Stimulated activated CD8-positive, alpha-beta memory T cell treated with anti-CD3 and anti-CD28 coated beads, Interleukin-4, amount 100 ng/mL, for 48 hours (primary cell): ENCODE measurements around the gene SERTAD2.

ENCODE experiments used
- DNase-seq: peaks from one replicate; pipeline ENCODE4 v3.0.0-alpha.2; 2020

SERTAD2 gene

DNA sequence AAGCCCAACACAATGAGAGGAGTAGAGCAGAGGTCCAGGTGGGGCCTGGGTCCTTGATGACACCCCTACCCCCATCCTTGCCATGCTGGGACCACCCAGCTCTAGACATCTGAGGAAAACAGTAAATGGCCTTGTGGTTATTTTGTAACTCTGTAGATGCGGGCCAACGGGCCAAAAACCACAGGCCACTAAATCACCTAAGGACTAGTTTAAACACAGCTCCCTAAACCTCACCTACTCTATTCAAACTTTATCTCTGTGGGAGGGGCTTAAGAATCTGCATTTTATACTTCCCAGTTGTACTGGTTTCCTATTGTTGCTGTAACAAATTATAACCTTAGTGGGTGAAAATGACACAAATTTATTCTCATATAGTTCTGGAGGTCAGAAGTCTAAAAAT, 19.0 kb upstream of the SERTAD2 start:
- DNase-seq, result no peak

- DNase-seq, result no peak
Measured at GRCh38 chr2:64670047-64670446, 16.3 kb upstream of the SERTAD2 start.

DNA sequence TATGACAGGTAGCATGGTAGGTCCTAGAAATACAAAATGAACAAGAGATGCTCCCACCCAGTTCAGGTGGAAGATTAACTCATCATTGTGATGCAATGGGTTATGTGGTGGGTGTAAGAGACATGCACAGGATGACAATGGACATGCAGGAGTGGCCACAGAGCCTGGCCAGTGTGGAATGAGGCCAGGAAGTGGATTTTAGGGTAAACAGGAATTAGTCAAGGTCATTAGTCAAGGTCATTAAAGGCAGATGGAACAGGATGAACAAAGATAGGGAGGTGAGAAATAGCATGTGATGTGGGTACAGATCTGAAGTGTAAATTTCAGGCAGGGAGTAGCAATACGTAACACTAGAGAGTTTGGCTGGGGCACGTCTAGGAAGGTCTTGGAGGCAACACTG, 15.6 kb upstream of the SERTAD2 start:
- no peak for DNase-seq

GRCh38 chr2:64668542-64668941, 14.8 kb upstream of the SERTAD2 start:
- DNase-seq, result no peak

DNA sequence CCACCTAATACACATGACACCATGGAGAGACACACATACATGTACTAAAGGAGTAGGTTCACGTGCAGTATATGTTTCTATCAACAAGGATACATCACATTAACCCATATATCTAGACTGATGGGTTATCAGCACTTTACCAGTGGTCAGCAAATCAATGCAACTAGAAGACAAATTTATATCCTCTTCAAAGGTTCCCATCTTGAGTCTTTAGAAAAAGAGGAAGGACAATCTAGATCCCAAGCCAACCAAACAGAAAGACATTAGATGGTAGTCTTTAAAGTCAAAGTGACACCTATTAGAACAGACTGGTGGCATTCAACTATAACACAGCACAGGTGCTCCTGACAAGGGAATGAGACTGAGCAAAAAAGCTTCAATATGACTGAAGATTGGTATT, 13.8 kb upstream of the SERTAD2 start:
- no peak for DNase-seq

DNA sequence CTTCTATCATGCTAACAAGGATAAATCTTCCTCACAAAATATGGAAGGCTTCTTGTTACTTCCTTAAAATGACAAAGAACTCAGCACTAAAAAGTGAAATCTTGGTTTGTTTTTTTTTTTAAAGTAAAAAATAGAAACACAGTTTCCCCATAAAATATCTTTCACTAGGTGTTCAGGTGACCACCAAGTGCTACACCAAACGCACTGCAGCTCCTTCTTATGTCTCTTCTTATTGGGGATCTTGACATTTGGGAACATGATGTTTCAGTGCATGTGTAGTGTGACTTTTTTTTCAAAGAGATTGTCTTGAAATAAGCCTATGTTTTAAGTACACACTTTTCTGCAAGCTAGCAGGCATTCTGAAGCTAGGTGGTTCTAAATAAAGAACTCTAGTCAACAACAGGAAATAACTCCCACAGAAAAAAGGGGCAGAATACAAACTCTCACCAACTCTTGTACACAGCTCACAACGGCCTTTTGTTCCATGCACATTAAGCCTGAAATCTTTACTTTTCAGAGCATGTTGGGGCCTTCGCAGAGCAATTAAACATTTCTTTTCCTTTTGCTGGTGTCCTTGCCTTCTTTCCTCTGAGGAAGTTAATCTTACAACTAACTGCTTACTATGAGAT, 13.2 kb upstream of the SERTAD2 start:
- DNase-seq, result no peak

- no peak for DNase-seq
Measured at GRCh38 chr2:64665709-64666108, 12.0 kb upstream of the SERTAD2 start.

GRCh38 chr2:64663402-64663801, 9.7 kb upstream of the SERTAD2 start:
- DNase-seq, result no peak

- no peak for DNase-seq
Measured at GRCh38 chr2:64661741-64662169, 8.0 kb upstream of the SERTAD2 start.

DNA sequence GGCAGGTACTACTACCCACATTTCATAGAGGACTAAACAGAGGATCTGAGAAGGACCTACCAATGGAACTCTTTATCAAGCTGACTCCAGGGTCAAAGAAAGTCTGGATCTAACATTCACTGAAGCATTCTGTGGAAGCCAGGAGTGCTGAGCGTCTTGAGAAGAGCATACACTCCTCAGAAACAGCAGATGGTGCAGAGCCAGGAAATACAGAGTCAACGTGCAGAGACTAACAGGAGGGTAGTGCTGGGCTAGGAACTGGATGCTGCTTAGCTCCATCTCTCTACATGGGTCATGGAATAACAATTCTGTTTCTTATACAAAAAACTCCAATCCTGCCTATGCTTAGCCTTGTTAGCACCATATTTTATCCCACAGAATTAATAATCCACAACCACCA, 5.5 kb upstream of the SERTAD2 start:
- DNase-seq, result no peak

DNA sequence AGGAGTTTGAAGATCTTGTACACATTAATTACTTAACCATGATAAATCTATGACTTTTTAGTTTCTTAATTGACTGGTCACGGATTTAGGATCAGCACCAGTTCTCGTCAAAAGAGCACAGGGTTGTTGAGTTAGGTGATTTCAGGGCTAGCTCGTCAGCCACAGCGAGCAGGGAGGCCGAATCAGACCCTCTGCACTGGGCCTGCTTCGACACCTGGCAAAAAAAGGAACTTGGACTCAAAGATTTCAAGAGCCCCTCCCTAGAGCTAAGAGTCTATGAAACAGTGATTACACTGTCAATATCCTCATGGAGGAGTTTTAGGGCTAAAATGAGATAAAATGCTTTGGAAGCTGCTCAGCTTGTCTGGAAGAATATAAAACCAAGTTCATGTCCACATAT, 4.6 kb upstream of the SERTAD2 start:
- DNase-seq, result no peak

- no peak for DNase-seq
Measured at GRCh38 chr2:64657411-64657810, 3.7 kb upstream of the SERTAD2 start.

DNA sequence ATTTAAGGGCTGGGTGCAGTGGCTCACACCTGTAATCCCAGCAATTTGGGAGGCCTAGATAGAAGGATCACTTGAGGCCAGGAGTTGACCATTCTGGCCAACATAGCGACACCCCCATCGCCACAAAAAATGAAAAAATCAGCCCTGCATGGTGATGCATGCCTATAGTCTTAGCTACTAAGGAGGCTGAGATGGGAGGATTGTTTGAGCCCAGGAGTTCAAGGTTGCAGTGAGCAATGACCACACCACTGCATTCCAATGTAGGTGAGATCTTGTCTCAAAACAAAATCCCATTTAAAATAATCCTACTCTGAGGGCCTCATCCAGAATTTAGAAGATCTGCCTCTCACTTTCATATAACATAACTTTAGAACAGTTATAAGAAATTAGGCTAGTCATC, 2.7 kb upstream of the SERTAD2 start:
- no peak for DNase-seq

DNA sequence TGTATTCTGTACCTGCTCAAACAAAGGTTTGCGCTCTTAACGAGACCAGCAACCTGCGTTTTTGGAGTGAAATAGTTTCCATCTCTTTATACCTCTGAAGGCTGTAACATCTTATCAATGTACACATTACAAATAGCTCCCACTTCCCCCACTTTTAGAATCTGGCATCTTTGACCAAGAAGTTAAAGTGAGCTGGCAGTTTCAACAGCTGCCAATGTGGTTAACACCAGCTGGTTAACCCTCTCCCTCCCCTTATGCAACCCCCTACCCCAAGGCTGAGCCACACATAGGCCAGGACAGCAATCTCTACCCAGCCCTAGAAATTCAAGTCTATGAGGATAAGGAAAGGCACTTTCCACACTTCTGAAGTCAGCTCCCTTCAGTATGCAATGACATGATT, 2.2 kb upstream of the SERTAD2 start:
- no peak for DNase-seq

DNA sequence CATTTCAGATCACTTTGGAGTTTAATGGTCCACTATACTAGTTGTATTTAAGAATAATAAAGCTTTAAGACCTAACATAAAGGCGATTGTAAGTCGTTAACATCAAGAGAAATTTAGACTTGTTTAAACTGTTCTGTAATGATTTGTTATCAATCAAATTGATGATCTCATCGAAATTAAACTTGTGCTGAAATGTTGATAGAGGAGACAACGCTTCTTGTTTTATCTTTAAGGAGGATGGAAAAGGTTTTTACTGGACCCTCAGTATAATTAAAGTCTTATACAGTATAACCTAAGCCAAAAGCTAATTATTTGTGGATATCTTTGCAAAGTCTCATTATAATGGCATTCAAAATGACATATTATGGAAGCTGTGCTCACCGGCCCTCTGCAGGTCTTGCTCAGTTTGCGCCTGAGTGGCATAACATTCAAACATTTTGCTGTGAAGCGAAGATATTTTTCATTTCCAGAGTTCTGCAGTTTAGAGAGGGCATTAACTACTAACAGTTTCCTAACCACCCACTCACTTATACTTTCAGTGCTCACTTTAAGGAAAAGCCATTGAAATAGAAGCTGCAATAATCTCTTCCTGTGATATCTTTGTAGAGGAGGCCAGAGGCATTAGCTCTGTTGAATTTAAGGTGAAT, 1.4 kb upstream of the SERTAD2 start:
- no peak for DNase-seq

DNA sequence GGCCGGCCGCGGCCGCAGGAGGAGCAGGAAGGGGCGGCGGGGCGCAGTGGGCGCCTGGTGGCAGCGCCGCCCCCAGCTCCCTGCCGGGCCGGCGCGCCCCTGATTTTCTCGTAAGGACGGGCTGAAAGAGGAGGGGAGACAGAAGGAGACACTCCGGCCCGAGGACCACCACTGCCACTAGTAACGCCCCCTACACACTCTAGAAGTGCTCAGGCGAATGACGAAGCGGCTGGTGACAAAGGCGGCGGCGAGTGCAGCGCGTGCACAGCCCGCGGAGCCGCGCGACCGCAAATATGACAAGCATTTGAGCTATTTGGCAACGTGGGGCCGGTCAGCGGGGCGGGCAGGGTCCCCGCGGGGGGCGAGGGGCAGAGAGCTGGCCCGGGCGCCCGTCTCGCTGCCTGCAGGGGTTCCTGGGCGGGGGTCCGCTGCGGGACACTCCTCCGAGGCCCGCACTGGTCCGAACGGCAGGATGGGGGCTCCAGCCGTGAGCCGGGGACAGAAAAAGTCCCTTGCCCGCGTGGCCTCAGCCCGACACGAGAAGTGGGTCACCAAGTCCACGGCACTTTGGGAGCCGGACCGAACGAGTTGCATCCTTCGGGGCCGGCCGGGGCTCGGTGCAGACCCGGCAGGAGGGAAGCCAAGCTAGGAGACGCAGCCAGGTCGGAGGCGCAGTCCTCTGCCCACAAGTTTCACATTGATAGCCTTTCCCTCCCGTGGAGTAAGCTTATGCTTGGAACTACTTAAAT, 524 bp upstream of the SERTAD2 start:
- peak; percentile 78 for DNase-seq

DNA sequence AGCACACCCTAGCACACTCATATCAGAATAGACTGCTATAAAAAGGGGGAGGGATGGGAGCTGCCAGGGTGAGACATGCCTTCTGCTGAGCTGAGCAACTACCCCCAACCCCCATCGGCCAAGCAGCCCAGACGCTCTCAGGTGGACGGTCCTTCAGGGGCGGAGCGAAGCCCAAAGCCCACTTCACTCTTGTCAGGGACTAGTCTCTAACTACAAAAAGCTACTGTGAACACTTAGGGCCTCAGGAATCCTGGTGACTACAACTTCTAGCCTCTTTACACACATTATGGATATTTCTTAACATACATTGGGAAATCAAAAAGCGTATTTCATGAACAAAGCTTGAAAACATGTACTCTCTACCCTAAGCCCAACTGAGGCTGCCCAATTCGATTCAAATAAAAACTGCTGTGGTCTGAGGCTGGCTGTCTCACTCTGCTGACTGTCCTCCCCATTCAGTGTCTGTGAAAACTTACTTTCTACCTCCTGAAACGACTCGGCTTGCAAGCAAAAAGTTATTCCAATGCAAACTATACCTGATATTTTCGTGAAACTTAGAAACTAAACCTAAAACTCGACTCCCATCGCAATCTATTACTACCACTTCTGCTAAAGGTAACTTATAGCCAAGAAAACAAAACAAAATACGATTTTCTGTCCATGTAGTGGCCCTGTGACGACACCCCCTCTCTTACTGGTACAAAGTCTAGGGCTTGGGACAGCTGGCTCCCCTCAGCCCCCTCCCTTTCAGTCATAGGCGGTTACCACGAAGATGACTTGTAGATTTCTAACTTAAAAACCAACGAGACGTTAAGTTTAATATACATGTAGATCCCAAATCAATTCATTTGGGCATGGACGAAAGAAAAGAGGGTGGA, 1.2 kb downstream of the SERTAD2 start:
- DNase-seq, result no peak

DNA sequence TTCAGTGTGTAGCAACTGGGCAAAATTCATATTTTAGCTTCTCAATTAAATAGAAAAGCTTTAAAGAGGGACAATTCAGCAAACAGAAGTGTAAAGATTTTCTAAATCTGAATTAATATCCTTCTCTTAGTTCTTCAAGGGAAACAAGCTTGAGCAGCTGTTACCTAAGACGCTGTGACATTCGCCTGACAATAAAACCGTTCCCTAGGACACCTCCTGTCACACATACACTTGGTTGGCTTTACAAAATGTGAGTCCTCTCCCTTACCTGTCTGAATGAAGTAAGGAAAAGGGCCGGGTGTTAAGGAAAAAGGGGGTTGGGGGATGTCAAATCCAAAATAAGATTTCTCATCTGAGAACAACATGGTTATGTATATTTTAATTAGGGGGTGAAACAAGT, 2.1 kb downstream of the SERTAD2 start:
- DNase-seq, result no peak

- DNase-seq, result no peak
Measured at GRCh38 chr2:64650722-64651338, 2.9 kb downstream of the SERTAD2 start.

GRCh38 chr2:64650296-64650695, 3.4 kb downstream of the SERTAD2 start:
- no peak for DNase-seq

DNA sequence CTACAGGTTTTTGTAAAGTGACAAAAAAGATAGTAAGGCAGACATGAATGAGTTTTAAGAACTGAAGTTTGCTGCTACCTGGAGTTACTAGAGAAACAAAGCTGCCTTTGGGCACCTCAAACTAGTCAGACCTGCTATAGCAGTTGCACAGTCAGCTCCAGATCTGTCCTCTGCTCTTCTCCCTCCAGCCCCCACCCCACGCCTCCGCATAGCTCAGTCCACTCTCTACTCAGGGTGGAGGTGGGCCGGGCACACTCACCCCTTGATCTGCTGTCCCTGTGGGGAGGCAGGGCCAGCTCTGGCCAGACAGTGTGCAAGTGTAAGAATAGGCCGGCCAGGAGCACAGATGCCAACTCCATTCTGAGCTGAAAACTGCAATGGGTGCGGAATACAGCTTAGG, 4.1 kb downstream of the SERTAD2 start:
- no peak for DNase-seq

DNA sequence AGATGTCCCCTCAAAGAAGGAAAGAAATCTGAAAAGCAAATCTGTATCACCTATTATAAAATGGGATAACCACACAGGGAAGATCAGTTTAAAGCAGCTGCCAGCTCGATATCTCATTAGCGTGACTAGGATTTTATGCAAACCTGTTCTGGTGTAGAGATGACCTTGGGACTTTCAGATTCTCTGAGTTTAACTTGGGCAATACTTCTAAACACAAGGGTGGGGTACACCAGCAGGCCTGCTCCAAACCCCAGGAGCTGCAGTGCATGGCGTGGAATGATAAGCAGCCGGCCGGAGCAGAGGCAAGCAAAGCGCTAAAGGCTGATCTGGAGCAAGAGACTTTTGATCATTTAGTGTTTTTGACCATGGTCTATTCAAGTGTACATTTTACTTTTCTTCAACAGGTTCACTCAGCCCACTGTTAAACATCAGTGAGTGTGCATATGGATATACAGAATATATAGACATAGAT, 4.7 kb downstream of the SERTAD2 start:
- DNase-seq, result no peak
